NCI-H446 treated with DMSO at 0.1 percent for 48 hours (cell line): ENCODE data around the gene RLF.

ENCODE experiments used
- DNase-seq: peaks from one replicate; lab custom pipeline; 2025; lab: John Stamatoyannopoulos, UW

The RLF gene

DNA sequence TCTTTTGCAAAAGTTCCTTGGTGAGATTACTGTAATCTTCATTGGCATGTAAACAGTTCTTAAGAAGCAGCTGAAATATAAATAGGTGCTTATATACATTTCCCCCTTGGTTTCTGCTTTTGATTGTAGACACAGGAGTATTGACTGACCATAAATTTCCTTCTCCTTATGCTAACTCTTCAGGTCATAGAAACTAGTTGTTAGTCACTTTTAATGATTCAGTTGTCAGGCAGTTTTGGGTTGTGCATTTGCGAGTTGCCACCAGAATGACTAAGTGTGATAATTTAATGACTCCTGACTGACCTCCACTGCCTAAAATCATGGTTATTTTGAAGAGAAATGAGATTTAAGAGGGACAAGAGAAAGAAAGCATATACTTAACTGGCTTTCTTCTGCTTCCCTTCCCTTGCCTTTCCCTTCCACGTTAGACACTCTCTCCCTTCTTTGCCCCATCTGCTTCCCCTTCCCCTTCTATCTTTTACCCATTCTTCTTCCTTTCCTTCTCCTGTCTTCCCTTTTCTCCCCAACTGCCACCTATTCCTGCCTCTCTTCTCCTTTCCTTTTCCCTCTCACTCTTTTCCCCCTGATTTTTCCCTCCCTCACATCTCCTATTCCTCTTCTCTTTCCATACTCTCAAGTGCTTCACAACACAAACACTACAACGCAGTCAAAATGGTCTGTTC lies 109.1 kb downstream of the RLF start:
- no peak for DNase-seq

- DNase-seq: no peak
Measured at GRCh38 chr1:40272653-40273213, 111.5 kb downstream of the RLF start.

GRCh38 chr1:40273547-40274166 lies 112.5 kb downstream of the RLF start:
- no peak for DNase-seq

GRCh38 chr1:40274331-40274730 lies 113.1 kb downstream of the RLF start:
- DNase-seq: no peak

GRCh38 chr1:40276122-40276521 lies 114.9 kb downstream of the RLF start:
- no peak for DNase-seq

- no peak for DNase-seq
Measured at GRCh38 chr1:40281853-40282252, 120.7 kb downstream of the RLF start.
